OCI-LY3 (cell line): ENCODE measurements around the gene EEA1.

Experiments
- H2AFZ ChIP-seq: fragments of 200-600, 300-600 bp; shearing (Covaris generic); 2 replicates; pipeline ENCODE4 v1.6.0; 2014; ENCODE audit warnings: antibody characterized with exemption, low read depth, low read length
- H3K27ac ChIP-seq: fragments of 200-600, 300-600 bp; sonication (generic); 2 replicates; pipeline ENCODE4 v1.5.1; 2014; ENCODE audit warnings: mild to moderate bottlenecking, low read length, moderate library complexity, mixed read lengths
- H3K27me3 ChIP-seq: fragments of 200-600, 300-600 bp; sonication (generic); 2 replicates; pipeline ENCODE4 v1.6.1; 2014; ENCODE audit warnings: low read depth, low read length, mixed read lengths
- H3K36me3 ChIP-seq: fragments of 200-600, 300-600 bp; sonication (generic); replicated peaks from 2 replicates; pipeline ENCODE3; 2014; ENCODE audit warnings: low read depth, low read length, mixed read lengths
- H3K4me1 ChIP-seq: fragments of 300-600, 200-600 bp; sonication (generic); 2 replicates; pipeline ENCODE4 v1.6.1; 2014; ENCODE audit warnings: low read length, mixed read lengths
- H3K4me2 ChIP-seq: fragments of 200-600, 300-600 bp; sonication (generic); 2 replicates; pipeline ENCODE4 v1.6.1; 2014; ENCODE audit warnings: low read length, mixed read lengths
- H3K4me3 ChIP-seq: fragments of 300-600, 200-600 bp; sonication (generic); 2 replicates; pipeline ENCODE4 v1.5.1; 2014; ENCODE audit warnings: antibody characterized with exemption, mild to moderate bottlenecking, low read length, moderate library complexity
- H3K79me2 ChIP-seq: fragments of 300-600, 200-600 bp; shearing (Covaris generic); 2 replicates; pipeline ENCODE4 v1.6.1; 2014; ENCODE audit warnings: mild to moderate bottlenecking, low read length, mixed read lengths
- H3K9ac ChIP-seq: fragments of 300-600, 200-600 bp; shearing (Covaris generic); 2 replicates; pipeline ENCODE4 v1.6.0; 2014; ENCODE audit warnings: mild to moderate bottlenecking, low read length, moderate library complexity
- H3K9me3 ChIP-seq: fragments of 200-600, 300-600 bp; shearing (Covaris generic); 2 replicates; pipeline ENCODE4 v1.6.1; 2014; ENCODE audit warnings: low read length, mixed read lengths; ENCODE audit not compliant: insufficient read depth
- H4K20me1 ChIP-seq: fragments of 200-600, 300-600 bp; sonication (generic); 2 replicates; pipeline ENCODE4 v1.6.1; 2016; ENCODE audit warnings: low read length, mixed read lengths; ENCODE audit not compliant: insufficient read depth
- CTCF ChIP-seq: fragments of 200-600, 300-600 bp; sonication (generic); IDR thresholded peaks from 2 replicates; pipeline ENCODE4 v1.5.1; 2014; ENCODE audit warnings: antibody characterized with exemption, low read length, low read depth
- EZH2phosphoT487 ChIP-seq: fragments of 200-600 bp; shearing (Covaris generic); IDR thresholded peaks from 2 replicates; pipeline ENCODE4 v1.6.1; 2018; ENCODE audit warnings: antibody characterized with exemption, mixed run types, low read depth

The EEA1 gene

DNA sequence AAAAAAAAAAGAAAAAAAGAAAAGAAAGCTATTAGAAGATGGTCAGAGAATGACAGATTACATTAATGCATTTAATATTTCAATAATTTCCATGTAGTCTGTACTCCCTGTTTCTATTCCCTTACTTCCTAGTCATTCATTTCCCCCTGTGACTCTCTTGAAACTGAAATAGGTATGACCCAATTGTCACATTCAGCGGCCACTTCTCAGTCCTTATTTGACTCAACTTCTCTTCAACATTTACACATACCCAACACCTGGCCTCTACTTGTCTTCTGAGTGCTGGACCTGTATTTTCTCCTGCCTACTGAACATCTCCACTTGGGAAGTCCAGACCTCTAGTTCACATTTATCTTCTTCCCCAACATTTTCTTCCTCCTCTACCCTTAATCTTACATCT, 7.2 kb downstream of the EEA1 start:
- peaks cover 3% of the 10 kb centered on the region for H3K36me3 ChIP-seq
- no peaks in the 10 kb centered on the region for H3K27me3 ChIP-seq
- H2AFZ ChIP-seq: no peak overlapping the region
- H3K79me2 ChIP-seq: peaks cover 43% of the 10 kb centered on the region
- peaks cover 13% of the 10 kb centered on the region for H4K20me1 ChIP-seq
- no peaks in the 10 kb centered on the region for H3K9me3 ChIP-seq
- H3K4me3 ChIP-seq: peak overlapping the region; percentile 6; the same call in 1 of the 2 replicates
- peaks cover 19% of the 10 kb centered on the region for H3K4me1 ChIP-seq
- peak overlapping the region; percentile 18; the same call in 1 of the 2 replicates for H3K27ac ChIP-seq
- TF ChIP-seq EZH2phosphoT487 (no peak), CTCF (no peak)
- H3K9ac ChIP-seq: no peak overlapping the region
- H3K4me2 ChIP-seq: peak overlapping the region; percentile 48

- H3K4me3 ChIP-seq: no peak overlapping the region
- H2AFZ ChIP-seq: no peak overlapping the region
- no peak overlapping the region for H3K27ac ChIP-seq
- 0 out of 2 replicates have a peak, but pooled peaks cover 11% of the 10 kb centered on the region for H4K20me1 ChIP-seq
- no peak for TF ChIP-seq EZH2phosphoT487
- H3K27me3 ChIP-seq: no peaks in the 10 kb centered on the region
- peaks cover 12% of the 10 kb centered on the region for H3K4me1 ChIP-seq
- H3K36me3 ChIP-seq: no peaks in the 10 kb centered on the region
- H3K4me2 ChIP-seq: no peak overlapping the region
- H3K9me3 ChIP-seq: no peaks in the 10 kb centered on the region
- no peak overlapping the region for H3K9ac ChIP-seq
- H3K79me2 ChIP-seq: peaks cover 34% of the 10 kb centered on the region
Observed at GRCh38 chr12:92915365-92915764, 13.7 kb downstream of the EEA1 start.

GRCh38 chr12:92914170-92914569, 14.9 kb downstream of the EEA1 start:
- Histone ChIP-seq H3K79me2 (peaks cover 42% of the 10 kb centered on the region), H3K9ac (no peak overlapping the region), H3K27ac (no peak overlapping the region), H4K20me1 (0 out of 2 replicates have a peak, but pooled peaks cover 11% of the 10 kb centered on the region), H3K9me3 (no peaks in the 10 kb centered on the region), H3K27me3 (no peaks in the 10 kb centered on the region), H3K4me3 (no peak overlapping the region), H3K4me1 (peaks cover 12% of the 10 kb centered on the region), H2AFZ (no peak overlapping the region), H3K4me2 (no peak overlapping the region), H3K36me3 (peaks cover 5% of the 10 kb centered on the region)
- no peak for TF ChIP-seq EZH2phosphoT487
- no peak for TF ChIP-seq CTCF

DNA sequence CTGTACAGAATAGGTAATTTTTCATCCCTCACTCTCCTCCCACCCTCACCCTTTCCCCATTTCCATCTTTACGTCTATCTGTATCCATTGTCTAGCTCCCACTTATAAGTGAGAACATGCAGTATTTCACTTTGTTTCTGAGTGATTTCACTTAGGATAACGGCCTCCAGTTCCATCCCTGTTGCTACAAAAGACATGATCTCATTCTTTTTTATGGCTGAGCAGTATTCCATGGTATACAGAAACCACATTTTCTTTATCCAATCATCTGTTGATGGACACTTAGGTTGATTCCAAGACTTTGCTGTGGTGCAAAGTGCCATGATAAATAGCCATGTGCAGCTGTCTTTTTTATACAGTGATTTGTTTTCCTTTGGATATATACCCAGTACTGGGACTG, 16.4 kb downstream of the EEA1 start:
- 0 out of 2 replicates have a peak, but pooled peaks cover 11% of the 10 kb centered on the region for H4K20me1 ChIP-seq
- H2AFZ ChIP-seq: no peak overlapping the region
- H3K4me2 ChIP-seq: no peak overlapping the region
- no peak overlapping the region for H3K9ac ChIP-seq
- peaks cover 12% of the 10 kb centered on the region for H3K4me1 ChIP-seq
- peaks cover 52% of the 10 kb centered on the region for H3K79me2 ChIP-seq
- TF ChIP-seq CTCF (no peak), EZH2phosphoT487 (no peak)
- H3K4me3 ChIP-seq: no peak overlapping the region
- no peak overlapping the region for H3K27ac ChIP-seq
- peaks cover 5% of the 10 kb centered on the region for H3K36me3 ChIP-seq
- no peaks in the 10 kb centered on the region for H3K9me3 ChIP-seq
- no peaks in the 10 kb centered on the region for H3K27me3 ChIP-seq

DNA sequence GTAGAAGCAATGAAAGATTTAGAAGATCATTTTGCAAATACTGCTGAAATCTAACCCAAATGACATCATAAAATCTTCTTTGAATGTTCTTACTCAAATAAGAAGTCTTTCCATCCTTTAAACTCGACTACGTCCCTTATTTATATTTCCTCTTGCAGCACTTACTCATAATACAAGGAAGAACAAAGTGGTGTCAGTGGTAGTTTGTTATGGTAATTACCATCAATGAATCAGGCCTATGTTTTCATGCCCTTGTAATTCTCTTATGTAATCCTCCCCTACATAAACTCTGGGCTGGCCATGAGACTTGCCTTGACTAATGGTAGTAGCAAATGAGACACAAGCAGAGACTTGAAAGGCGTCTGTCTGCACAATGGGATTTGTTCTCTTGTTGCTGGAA, 17.0 kb downstream of the EEA1 start:
- no peak overlapping the region for H2AFZ ChIP-seq
- H3K9me3 ChIP-seq: no peaks in the 10 kb centered on the region
- no peak overlapping the region for H3K4me3 ChIP-seq
- H3K36me3 ChIP-seq: peaks cover 5% of the 10 kb centered on the region
- no peak for TF ChIP-seq CTCF
- no peak for TF ChIP-seq EZH2phosphoT487
- H3K27ac ChIP-seq: no peak overlapping the region
- H3K4me2 ChIP-seq: no peak overlapping the region
- peaks cover 12% of the 10 kb centered on the region for H3K4me1 ChIP-seq
- no peak overlapping the region for H3K9ac ChIP-seq
- H4K20me1 ChIP-seq: 0 out of 2 replicates have a peak, but pooled peaks cover 11% of the 10 kb centered on the region
- H3K27me3 ChIP-seq: no peaks in the 10 kb centered on the region
- H3K79me2 ChIP-seq: peaks cover 58% of the 10 kb centered on the region
